IMR-90 (cell line): ENCODE results near the gene EML6. TPM values are rescaled to one million over a fixed set of nuclear protein-coding genes. Genes with fewer than 3 reads are reported as not detected.
A peak's percentile ranks its signal among the peaks of the same experiment; 100 is the strongest.

Source experiments
- ATAC-seq: fragments of 200-7000 bp; cut with Tn5 transposase; 2 replicates; pipeline ENCODE4 v1.9.1; 2020; ENCODE audit warnings: low read depth, mild to moderate bottlenecking, moderate library complexity
- BruUV-seq: library from RNA; stranded (reverse); fragments of 400-500 nt; replicated peaks from 2 replicates; lab custom pipeline; 2021; lab: Mats Ljungman, UMichigan
- CTCF ChIA-PET: fragments of 300-600 bp; formaldehyde crosslinking; extraction: SDS; loops from one replicate; lab custom pipeline; 2021; ENCODE audit warnings: antibody characterized with exemption; lab: Yijun Ruan, JAX
- POLR2A ChIA-PET: fragments of 300-600 bp; sonication (Branson Sonifier 250); formaldehyde crosslinking; loops from one replicate; lab custom pipeline; 2022; ENCODE audit warnings: antibody characterized with exemption; ENCODE audit not compliant: unreplicated experiment; lab: Charles Lee
- DNase-seq: peaks from one replicate; pipeline ENCODE4 v3.0.0; 2013
- H2AFZ ChIP-seq: replicated peaks from 2 replicates; pipeline ENCODE3; 2013; ENCODE audit warnings: low read length, mild to moderate bottlenecking; ENCODE audit not compliant: poor library complexity
- H2AK5ac ChIP-seq: 2 replicates; pipeline ENCODE4 v1.6.1; 2013; ENCODE audit warnings: low read depth, low read length, inconsistent platforms
- H2AK9ac ChIP-seq: replicated peaks from 2 replicates; pipeline ENCODE3; 2013; ENCODE audit warnings: mild to moderate bottlenecking, low read depth, low read length, moderate library complexity; ENCODE audit not compliant: poor library complexity
- H2BK120ac ChIP-seq: 2 replicates; pipeline ENCODE4 v1.6.1; 2013; ENCODE audit warnings: low read depth, low read length, inconsistent platforms
- H2BK15ac ChIP-seq: 3 replicates; pipeline ENCODE4 v1.6.1; 2013; ENCODE audit warnings: low read depth, low read length, inconsistent platforms
- H2BK20ac ChIP-seq: 2 replicates; pipeline ENCODE4 v1.6.1; 2013; ENCODE audit warnings: low read depth, mild to moderate bottlenecking, inconsistent platforms, low read length, moderate library complexity
- H2BK5ac ChIP-seq: 2 replicates; pipeline ENCODE4 v1.6.1; 2013; ENCODE audit warnings: mild to moderate bottlenecking, low read depth, low read length, inconsistent platforms; ENCODE audit not compliant: poor library complexity, severe bottlenecking
- H3K14ac ChIP-seq: replicated peaks from 2 replicates; pipeline ENCODE4 v1.6.1; 2013; ENCODE audit warnings: low read depth, low read length, inconsistent platforms
- H3K18ac ChIP-seq: 2 replicates; pipeline ENCODE4 v1.6.1; 2013; ENCODE audit warnings: low read depth, low read length, control low read depth
- H3K23ac ChIP-seq: 2 replicates; pipeline ENCODE4 v1.6.1; 2013; ENCODE audit warnings: low read depth, low read length, inconsistent platforms
- H3K27ac ChIP-seq: 2 replicates; pipeline ENCODE4 v1.5.1; 2013; ENCODE audit warnings: mild to moderate bottlenecking, control low read depth, low read length; ENCODE audit not compliant: insufficient read depth
- H3K27me3 ChIP-seq: 2 replicates; pipeline ENCODE4 v1.6.1; 2013; ENCODE audit warnings: low read length; ENCODE audit not compliant: control insufficient read depth, insufficient read depth
- H3K36me3 ChIP-seq: 2 replicates; pipeline ENCODE4 v1.6.1; 2013; ENCODE audit warnings: low read length, mixed read lengths; ENCODE audit not compliant: control insufficient read depth, insufficient read depth
- H3K4ac ChIP-seq: 2 replicates; pipeline ENCODE4 v1.6.1; 2013; ENCODE audit warnings: low read depth, low read length, inconsistent platforms
- H3K4me1 ChIP-seq: 2 replicates; pipeline ENCODE4 v1.6.1; 2013; ENCODE audit warnings: low read length, mixed read lengths; ENCODE audit not compliant: control insufficient read depth, insufficient read depth
- H3K4me2 ChIP-seq: 2 replicates; pipeline ENCODE4 v1.6.1; 2013; ENCODE audit warnings: low read depth, mild to moderate bottlenecking, control low read depth, low read length, moderate library complexity
- H3K4me3 ChIP-seq: 2 replicates; pipeline ENCODE4 v1.5.1; 2013; ENCODE audit warnings: low read depth, mild to moderate bottlenecking, control low read depth, low read length, moderate library complexity; ENCODE audit not compliant: insufficient read depth
- H3K56ac ChIP-seq: 2 replicates; pipeline ENCODE4 v1.6.1; 2013; ENCODE audit warnings: low read length, inconsistent platforms; ENCODE audit not compliant: insufficient read depth; ENCODE audit errors: extremely low read depth
- H3K79me1 ChIP-seq, 2 experiments: 2 replicates each; pipeline ENCODE4 v1.6.1; 2013; ENCODE audit warnings: low read length in 2 of 2, inconsistent platforms in 1 of 2, low read depth in 1 of 2
- H3K9ac ChIP-seq: 2 replicates; pipeline ENCODE4 v1.6.1; 2013; ENCODE audit warnings: low read depth, low read length, control low read depth
- H3K9me1 ChIP-seq: 2 replicates; pipeline ENCODE4 v1.6.1; 2013; ENCODE audit warnings: low read length, inconsistent platforms; ENCODE audit not compliant: insufficient read depth
- H3K9me3 ChIP-seq: 2 replicates; pipeline ENCODE4 v1.6.1; 2013; ENCODE audit warnings: low read length; ENCODE audit not compliant: control insufficient read depth, insufficient read depth
- H4K20me1 ChIP-seq: 2 replicates; pipeline ENCODE4 v1.6.1; 2013; ENCODE audit warnings: low read length, inconsistent platforms; ENCODE audit not compliant: insufficient read depth
- H4K5ac ChIP-seq: 2 replicates; pipeline ENCODE4 v1.6.1; 2013; ENCODE audit warnings: mild to moderate bottlenecking, low read depth, low read length, control low read depth
- H4K8ac ChIP-seq, 2 experiments: 2 replicates each; pipeline ENCODE4 v1.6.1; 2013; ENCODE audit warnings: low read depth in 2 of 2, low read length in 2 of 2, control low read depth in 1 of 2, inconsistent platforms in 1 of 2
- H4K91ac ChIP-seq: 2 replicates; pipeline ENCODE4 v1.6.1; 2013; ENCODE audit warnings: low read depth, low read length, inconsistent platforms; ENCODE audit not compliant: insufficient read depth
- MXI1 ChIP-seq: IDR thresholded peaks from 2 replicates; pipeline ENCODE4 v1.6.1; 2012; ENCODE audit warnings: low read depth, mild to moderate bottlenecking, low read length, moderate library complexity, borderline replicate concordance
- WGBS, 2 experiments: methylation state at CpG; one replicate each; pipeline versions ENCODE4 v1.1.5 to v1.1.7; 2013; ENCODE audit warnings: missing lambda C conversion rate in 2 of 2; ENCODE audit not compliant: insufficient read length in 1 of 2; ENCODE audit errors: extremely low coverage in 2 of 2; 5-methylcytosine and 5-hydroxymethylcytosine counted together
- dilution Hi-C: fragments of 300-500 bp; cut with HindIII; formaldehyde crosslinking; loops from one replicate; pipeline ENCODE4 v1.14.3; 2018; ENCODE audit warnings: low sequenced_read_pairs; ENCODE audit not compliant: unreplicated experiment
- in situ Hi-C: fragments of 300-500 bp; cut with MboI; formaldehyde crosslinking; loops from 3 replicates; pipeline ENCODE4 v1.14.3; 2019; ENCODE audit warnings: low sequenced_read_pairs, inconsistent platforms, mixed read lengths
- intact Hi-C: fragments of 100-400 bp; cut with micrococcal nuclease; formaldehyde crosslinking; loops from 2 replicates; pipeline ENCODE4 v1.10.0; 2022
- polyA plus RNA-seq, 3 experiments: library from polyadenylated mRNA; depleted of rRNA; stranded (reverse); fragments of >200 nt; gene quantifications; 2 replicates each; pipeline ENCODE4 v1.2.3, GENCODE V29; 2012; ENCODE audit warnings: low replicate concordance in 1 of 3
- total RNA-seq: library from RNA; depleted of rRNA; stranded (reverse); fragments of >200 nt; gene quantifications from 2 replicates; pipeline ENCODE4 v1.2.3, GENCODE V29; 2012

Gene EML6
- total and polyA plus RNA-seq, 2 of the 4 experiments (the other 2 are of a cell fraction), result 0.18 to 0.19 TPM

DNA sequence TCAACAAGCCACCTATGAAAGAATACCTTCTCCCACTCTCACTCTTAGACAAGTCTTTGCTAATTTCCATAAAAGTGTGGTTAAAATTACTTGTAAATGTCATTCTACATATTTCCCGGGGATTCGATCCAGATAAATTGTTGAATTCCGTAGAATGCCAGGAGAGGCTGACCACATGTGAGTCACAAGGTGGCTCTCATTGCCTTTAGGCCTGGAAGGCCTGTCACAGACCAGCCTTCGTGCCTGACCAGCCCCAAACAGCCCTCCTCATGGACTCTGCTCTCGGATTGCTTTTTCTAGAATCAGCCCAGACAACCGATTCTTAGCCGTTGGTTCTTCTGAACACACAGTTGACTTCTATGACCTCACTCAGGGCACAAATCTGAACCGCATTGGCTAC is 240.8 kb downstream of the EML6 start:
- H4K20me1 ChIP-seq, result peaks cover 34% of the 10 kb centered on the region
- H3K27me3 ChIP-seq, result no peaks in the 10 kb centered on the region
- no peaks in the 10 kb centered on the region for H3K9me3 ChIP-seq
- H3K14ac ChIP-seq, result 0 out of 2 replicates have a peak overlapping the region, but pooled peaks have one; percentile 32
- in situ Hi-C loops, result no loop called here
- peaks cover 27% of the 10 kb centered on the region for H3K9me1 ChIP-seq
- no peak overlapping the region for H3K23ac ChIP-seq
- DNase-seq (peak; percentile 60), ATAC-seq (no peak)
- peaks cover 6% of the 10 kb centered on the region; the same call in 1 of the 2 replicates for H3K4me1 ChIP-seq
- ChIA-PET CTCF (no interaction called here), POLR2A (no interaction called here)
- no peak overlapping the region for H3K27ac ChIP-seq
- WGBS, 2 experiments, result 83% methylated on average over 5 of the region's 8 CpGs; no CpG with 5 or more reads in 1 of the 2 experiments
- dilution Hi-C loops, result no loop called here
- no peak overlapping the region for H2BK15ac ChIP-seq
- H2BK120ac ChIP-seq, result no peak overlapping the region
- H3K4ac ChIP-seq, result no peak overlapping the region
- H3K79me1 ChIP-seq, result peaks cover 18 to 47% of the 10 kb centered on the region in 2 experiments
- BruUV-seq, result no TSS peak
- H2AK9ac ChIP-seq, result no peak overlapping the region
- intact Hi-C loops, result no loop called here
- no peak for TF ChIP-seq MXI1
- H2AK5ac ChIP-seq, result no peak overlapping the region
- H3K4me3 ChIP-seq, result no peak overlapping the region
- no peak overlapping the region for H2BK5ac ChIP-seq
- no peak overlapping the region for H3K56ac ChIP-seq
- no peak overlapping the region for H3K18ac ChIP-seq
- no peak overlapping the region for H4K5ac ChIP-seq
- no peak overlapping the region for H3K4me2 ChIP-seq
- no peak overlapping the region for H3K9ac ChIP-seq
- H4K8ac ChIP-seq, result no peak overlapping the region
- H4K91ac ChIP-seq, result no peak overlapping the region
- no peak overlapping the region for H2BK20ac ChIP-seq
- peaks cover 14% of the 10 kb centered on the region for H3K36me3 ChIP-seq
- H2AFZ ChIP-seq, result no peak overlapping the region
